Stromal cell of bone marrow (primary cell): ENCODE results near the gene ANKRD40.

ENCODE experiments used
- DNase-seq: peaks from one replicate; pipeline ENCODE4 v3.0.0-alpha.2; 2012; ENCODE audit warnings: low read depth

The ANKRD40 gene

GRCh38 chr17:50668025-50668837 lies 39.5 kb downstream of the ANKRD40 start:
- DNase-seq = no peak

GRCh38 chr17:50667259-50668024 lies 40.3 kb downstream of the ANKRD40 start:
- no peak for DNase-seq

GRCh38 chr17:50666316-50666715 lies 41.4 kb downstream of the ANKRD40 start:
- DNase-seq = no peak

GRCh38 chr17:50665838-50666237 lies 41.9 kb downstream of the ANKRD40 start:
- no peak for DNase-seq

DNA sequence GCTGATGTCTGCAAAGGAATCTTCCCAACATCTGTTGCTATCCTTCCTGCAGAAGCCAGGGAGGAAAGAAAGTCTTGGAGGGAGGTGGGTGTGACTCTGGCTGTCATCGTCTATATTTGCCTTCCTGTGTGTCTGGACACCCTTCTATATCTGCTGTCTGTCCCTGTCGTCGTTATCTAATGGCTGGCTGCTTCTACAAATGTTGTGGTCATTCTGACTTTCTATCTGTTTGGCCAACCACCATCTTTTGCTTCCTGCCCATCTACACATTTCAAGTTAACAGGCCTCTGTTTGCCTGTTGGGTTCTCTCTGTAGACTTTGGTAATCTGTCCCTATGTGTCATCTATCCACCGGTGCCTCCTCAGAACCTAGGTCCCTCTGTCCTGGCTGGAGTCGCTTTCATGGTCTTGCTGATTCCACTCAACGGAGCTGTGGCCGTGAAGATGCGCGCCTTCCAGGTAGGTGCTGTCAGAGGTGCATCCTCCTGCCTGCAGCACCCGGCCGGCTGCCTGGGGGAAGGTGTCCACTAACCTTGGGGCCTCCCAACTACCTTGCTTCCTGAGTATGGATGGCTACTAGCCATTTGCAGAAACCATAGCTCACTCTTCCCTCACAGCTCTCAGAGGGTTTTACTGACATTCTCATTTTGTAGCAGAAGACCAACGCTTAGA lies 42.8 kb downstream of the ANKRD40 start:
- no peak for DNase-seq

DNA sequence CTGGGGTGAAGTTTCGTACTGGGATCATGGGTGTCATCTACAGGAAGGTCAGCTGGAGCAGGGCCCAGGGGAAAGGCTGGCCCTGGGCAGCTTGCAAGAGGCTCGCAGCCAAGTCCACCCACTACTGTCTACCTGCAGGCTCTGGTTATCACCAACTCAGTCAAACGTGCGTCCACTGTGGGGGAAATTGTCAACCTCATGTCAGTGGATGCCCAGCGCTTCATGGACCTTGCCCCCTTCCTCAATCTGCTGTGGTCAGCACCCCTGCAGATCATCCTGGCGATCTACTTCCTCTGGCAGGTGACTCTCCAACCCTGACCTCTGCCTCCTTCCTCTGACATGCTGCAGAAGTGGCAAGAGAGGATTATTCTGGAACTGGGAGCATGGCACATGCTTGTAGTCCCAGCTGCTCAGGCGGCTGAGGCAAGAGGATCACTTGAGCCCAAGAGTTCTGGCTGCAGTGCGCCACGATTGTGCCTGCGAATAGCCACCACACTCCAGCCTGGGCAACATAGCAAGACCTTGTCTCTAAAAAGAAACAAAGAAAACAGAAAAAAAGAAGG lies 43.8 kb downstream of the ANKRD40 start:
- DNase-seq = no peak

DNA sequence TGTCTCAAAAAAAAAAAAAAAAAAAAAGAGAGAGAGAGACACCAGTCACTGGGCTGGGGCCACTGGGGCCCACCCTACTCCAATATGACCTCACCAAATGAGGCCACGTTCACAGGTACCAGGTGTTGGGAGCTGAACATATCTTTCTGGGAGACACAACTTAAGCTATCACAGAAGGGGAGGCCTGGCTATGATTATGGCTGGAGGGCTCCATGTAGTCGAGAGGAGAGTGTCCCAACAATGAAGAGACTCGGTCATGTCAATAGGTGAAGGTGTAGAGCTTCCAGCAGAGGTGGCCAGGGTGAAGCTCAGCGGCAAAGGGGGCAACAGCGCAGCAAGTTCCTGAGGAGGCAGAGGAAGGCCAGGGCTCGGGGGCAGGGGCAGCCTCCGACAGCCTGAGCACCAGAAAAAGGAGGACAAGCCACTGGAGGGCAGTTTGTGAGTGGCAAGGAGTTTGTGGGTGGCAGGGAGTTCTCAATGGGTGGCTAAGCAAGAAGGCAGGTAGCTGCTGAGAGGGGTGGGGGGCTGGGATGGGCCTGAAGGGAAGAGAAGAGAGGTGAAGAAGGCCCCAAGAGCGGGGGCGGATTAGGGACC lies 45.0 kb downstream of the ANKRD40 start:
- no peak for DNase-seq

- DNase-seq = peak; percentile 76
Observed at GRCh38 chr17:50661795-50662391, 45.8 kb downstream of the ANKRD40 start.

- no peak for DNase-seq
Observed at GRCh38 chr17:50661348-50661747, 46.4 kb downstream of the ANKRD40 start.

- DNase-seq = no peak
Observed at GRCh38 chr17:50660887-50661345, 46.8 kb downstream of the ANKRD40 start.

DNA sequence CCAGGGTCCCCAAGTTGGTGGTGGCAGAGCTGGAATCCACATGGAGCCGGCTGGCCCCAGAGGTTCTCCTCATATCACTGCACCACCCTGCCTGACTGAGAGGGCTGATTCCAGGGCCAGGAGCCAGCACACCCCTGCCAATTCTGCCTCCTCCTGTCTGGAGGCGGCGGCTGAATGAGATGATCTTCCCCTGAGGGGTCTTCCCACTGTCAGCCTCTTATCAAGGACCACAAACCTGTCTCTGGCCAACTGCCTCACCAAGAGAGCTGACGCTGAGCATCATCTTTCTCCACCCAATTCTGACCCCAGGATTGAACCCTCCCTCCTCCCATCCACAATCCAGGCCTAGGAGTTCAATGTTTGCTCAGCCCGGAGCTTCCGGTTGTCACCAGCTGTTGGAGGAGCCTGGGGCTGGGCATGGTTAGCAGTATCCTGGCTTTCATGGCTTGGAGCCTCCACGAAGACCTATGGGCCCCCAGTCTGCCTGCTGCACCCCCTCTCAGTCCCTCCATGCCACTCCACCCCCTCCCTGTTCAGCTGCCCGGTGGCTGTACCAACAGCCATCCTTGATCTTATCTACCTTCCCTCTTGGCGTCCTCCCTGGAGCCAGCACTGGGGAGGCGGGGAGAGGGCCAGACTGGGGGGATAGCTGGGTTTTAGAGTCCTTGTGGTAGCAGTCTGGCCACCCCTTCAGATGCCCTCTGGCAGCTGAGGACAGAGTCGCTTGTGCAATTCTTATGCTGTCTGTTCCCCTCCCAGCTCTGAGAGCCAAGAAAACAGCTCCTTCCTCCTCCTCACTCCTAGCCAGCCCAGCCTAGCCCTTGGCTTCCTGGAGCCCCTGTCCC lies 47.5 kb downstream of the ANKRD40 start:
- no peak for DNase-seq

GRCh38 chr17:50659179-50659578 lies 48.5 kb downstream of the ANKRD40 start:
- no peak for DNase-seq

- DNase-seq = no peak
Observed at GRCh38 chr17:50658616-50659015, 49.1 kb downstream of the ANKRD40 start.

DNA sequence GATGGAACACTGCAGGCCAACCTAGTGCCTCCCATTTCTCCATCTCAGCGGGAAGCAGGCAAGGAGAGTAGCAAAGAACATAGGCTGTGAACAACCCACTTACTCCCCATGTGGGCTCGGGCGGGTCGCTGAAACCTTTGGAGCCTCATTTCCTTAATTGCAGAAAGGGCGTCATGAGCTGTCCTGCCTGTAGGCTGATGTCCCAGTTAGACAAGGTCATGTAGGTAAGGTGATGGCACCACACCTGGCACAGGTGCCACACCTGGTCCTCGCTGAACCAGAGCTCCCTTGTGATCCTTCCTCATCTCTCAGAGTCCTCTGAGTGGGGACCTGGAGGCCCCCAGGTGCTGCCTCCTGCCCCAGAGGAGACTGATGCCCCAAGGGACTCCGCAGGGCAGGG lies 50.1 kb downstream of the ANKRD40 start:
- no peak for DNase-seq

GRCh38 chr17:50657054-50657453 lies 50.7 kb downstream of the ANKRD40 start:
- DNase-seq = no peak

GRCh38 chr17:50656509-50656908 lies 51.2 kb downstream of the ANKRD40 start:
- no peak for DNase-seq

- DNase-seq = no peak
Observed at GRCh38 chr17:50653738-50654137, 54.0 kb downstream of the ANKRD40 start.

DNA sequence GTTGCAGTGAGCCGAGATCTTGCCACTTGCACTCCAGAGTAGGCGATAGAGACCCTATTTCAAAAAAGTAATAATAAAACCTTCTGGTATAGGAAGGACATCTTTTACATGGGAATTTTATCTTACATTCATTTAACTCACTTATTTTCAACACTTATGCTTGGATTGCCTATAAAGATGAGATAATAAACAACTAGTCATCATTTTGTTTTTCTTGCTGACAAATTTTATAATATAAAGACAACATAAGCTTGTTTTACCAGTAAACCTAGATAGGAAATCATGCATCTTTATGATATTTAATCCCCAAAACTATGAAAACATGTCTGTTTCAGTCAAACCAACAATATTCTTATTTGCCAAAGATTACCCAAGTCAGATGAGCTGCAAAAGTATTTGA lies 56.1 kb downstream of the ANKRD40 start:
- no peak for DNase-seq

DNA sequence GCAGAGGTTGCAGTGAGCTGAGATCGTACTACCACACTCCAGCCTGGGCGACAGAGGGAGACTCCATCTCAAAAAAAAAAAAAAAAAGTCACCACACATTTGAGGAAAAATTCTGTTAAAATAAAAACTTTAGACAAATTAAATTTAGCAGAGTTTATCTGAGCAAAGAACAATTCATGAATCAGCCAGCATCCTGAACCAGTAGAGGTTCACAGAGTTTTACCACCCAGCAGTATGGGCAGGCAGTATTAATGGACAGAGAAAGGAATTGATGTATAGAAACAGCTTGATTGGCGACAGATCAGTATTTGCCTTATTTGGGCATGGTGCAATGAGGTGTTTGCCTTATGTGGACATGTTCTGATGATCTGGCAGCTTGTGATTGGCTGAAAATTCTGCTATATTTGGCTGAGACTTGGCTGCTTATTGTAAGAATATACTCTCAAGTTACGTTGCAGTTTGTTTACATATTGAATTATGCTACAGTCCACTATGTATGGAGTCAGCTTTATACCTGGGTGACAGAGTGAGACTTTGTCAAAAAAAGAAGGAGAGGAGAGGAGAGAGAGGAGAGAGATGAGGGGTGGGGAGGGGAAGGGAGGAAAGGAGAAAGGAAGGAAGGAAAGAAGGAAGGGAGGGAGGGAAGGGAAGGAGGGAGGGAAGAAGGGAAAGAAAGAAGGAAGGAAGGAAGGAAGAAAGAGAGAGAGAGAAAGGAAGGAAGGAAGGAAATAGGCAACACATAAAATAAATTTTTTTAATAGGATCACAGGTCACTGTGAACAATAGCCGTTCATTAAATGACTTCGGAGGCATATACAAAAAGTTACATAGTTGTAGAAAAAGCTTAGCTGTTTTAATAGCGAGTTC lies 58.4 kb downstream of the ANKRD40 start:
- DNase-seq = no peak

GRCh38 chr17:50647187-50647586 lies 60.5 kb downstream of the ANKRD40 start:
- DNase-seq = no peak
